ENCODE measurements around the gene KATNBL1. TPM values are rescaled to one million over a fixed set of nuclear protein-coding genes. Genes with fewer than 3 reads are reported as not detected.
"Not testable (repeated sequence)": the region's sequence is repeated elsewhere in the genome, so short reads cannot be mapped to it uniquely, and the experiment has no call there.

The KATNBL1 gene
- total and polyA plus RNA-seq, 9 of the 15 experiments (the other 6 are each of a cell fraction or from before 2014, with no cell fraction given), result 6.6 to 46.0 (median 24.0) TPM

- POLR2A ChIA-PET, result interaction anchor here (1.1 kb wide), 1 partner anchor 10 kb away, joined by 5 read pairs; no protein-coding TSS in a partner anchor
- H4K20me1 ChIP-seq (replicated peaks; ENCODE audit: control insufficient read depth, insufficient read depth, low read length); H3K36me3 ChIP-seq (ENCODE audit: control insufficient read depth, insufficient read depth, low read length); H3K4me1 ChIP-seq (replicated peaks in 1 of 2; ENCODE audit: control insufficient read depth in 2 of 2, insufficient read depth in 2 of 2, low read length in 2 of 2); H3K27me3 ChIP-seq (ENCODE audit: control insufficient read depth in 2 of 2, insufficient read depth in 2 of 2, low read length in 2 of 2); H3K9ac ChIP-seq (ENCODE audit: insufficient read depth in 1 of 2, low read depth in 2 of 2, low read length in 2 of 2); H3K9me1 ChIP-seq (ENCODE audit: control insufficient read depth, insufficient read depth, low read length); H3K79me2 ChIP-seq (ENCODE audit: control insufficient read depth, insufficient read depth, low read length); H3K4me2 ChIP-seq (ENCODE audit: insufficient read depth, low read length); BruUV-seq (replicated peaks); H2AFZ ChIP-seq (ENCODE audit: low read depth, low read length); in situ Hi-C loops (cut with MboI); H3K4me3 ChIP-seq; intact Hi-C loops (cut with micrococcal nuclease); ATAC-seq; H3K9me3 ChIP-seq (replicated peaks; ENCODE audit: control insufficient read depth, insufficient read depth, low read depth, low read length); FAIRE-seq; H3K27ac ChIP-seq (ENCODE audit: extremely low read depth, low read depth, low read length); CTCF ChIA-PET (ENCODE audit: low intra/inter-chr PET ratio); DNase-seq (ENCODE audit: extremely low read depth in 1 of 4, low spot score in 3 of 4): not testable (repeated sequence)
- 11% methylated on average over 2 of the region's 2 CpGs for WGBS (ENCODE audit: insufficient coverage, low coverage, missing lambda C conversion rate)
These were observed 89.5 kb downstream of the KATNBL1 start for GRCh38 chr15:34120420-34120819.

GRCh38 chr15:34119291-34119690 lies 90.6 kb downstream of the KATNBL1 start:
- intact Hi-C loops (cut with micrococcal nuclease), result no loop called here
- no peak overlapping the region for H3K4me2 ChIP-seq (ENCODE audit: insufficient read depth, low read length)
- no peaks in the 10 kb centered on the region for H3K9me3 ChIP-seq (replicated peaks; ENCODE audit: control insufficient read depth, insufficient read depth, low read depth, low read length)
- H3K4me1 ChIP-seq (replicated peaks in 1 of 2; ENCODE audit: control insufficient read depth in 2 of 2, insufficient read depth in 2 of 2, low read length in 2 of 2), result no peaks in the 10 kb centered on the region
- no peak overlapping the region for H2AFZ ChIP-seq (ENCODE audit: low read depth, low read length)
- no peaks in the 10 kb centered on the region for H3K27me3 ChIP-seq (ENCODE audit: control insufficient read depth in 2 of 2, insufficient read depth in 2 of 2, low read length in 2 of 2)
- no peaks in the 10 kb centered on the region for H3K36me3 ChIP-seq (ENCODE audit: control insufficient read depth, insufficient read depth, low read length)
- WGBS (ENCODE audit: insufficient coverage, low coverage, missing lambda C conversion rate), result 52% methylated on average over 4 of the region's 4 CpGs
- H3K79me2 ChIP-seq (ENCODE audit: control insufficient read depth, insufficient read depth, low read length), result no peaks in the 10 kb centered on the region
- FAIRE-seq, result no peak
- CTCF ChIA-PET (ENCODE audit: low intra/inter-chr PET ratio), result no interaction called here
- ATAC-seq, result no peak
- TF ChIP-seq SMARCC2 (IDR thresholded peaks at IDR 0.05; ENCODE audit: low read depth) (no peak), ZNF197 (CRISPR knock-in tag; IDR thresholded peaks at IDR 0.05; ENCODE audit: low read depth) (no peak), PHB (CRISPR knock-in tag; IDR thresholded peaks at IDR 0.05) (no peak), CXXC5 (CRISPR knock-in tag; IDR thresholded peaks at IDR 0.05) (no peak), GTF2B (IDR thresholded peaks at IDR 0.05; ENCODE audit: extremely low read depth, insufficient read length) (no peak), SAP30 (IDR thresholded peaks at IDR 0.05; ENCODE audit: borderline replicate concordance, insufficient read depth, low read depth, low read length, poor library complexity, severe bottlenecking) (no peak), SMAD4 (CRISPR knock-in tag; conservative IDR thresholded peaks at IDR 0.05) (no peak)
- no peak overlapping the region for H3K4me3 ChIP-seq
- H4K20me1 ChIP-seq (replicated peaks; ENCODE audit: control insufficient read depth, insufficient read depth, low read length), result no peaks in the 10 kb centered on the region
- BruUV-seq (replicated peaks), result no TSS peak
- POLR2A ChIA-PET, result interaction anchor here (0.7 to 1.5 kb wide), 2 partner anchors 10 to 18 kb away, joined by 4 to 7 read pairs; partner anchors contain the start of genes EMC7 and PGBD4
- no peak overlapping the region for H3K9ac ChIP-seq (ENCODE audit: insufficient read depth in 1 of 2, low read depth in 2 of 2, low read length in 2 of 2)
- in situ Hi-C loops (cut with MboI), result no loop called here
- DNase-seq (ENCODE audit: extremely low read depth in 1 of 4, low spot score in 3 of 4), result no peak
- H3K27ac ChIP-seq (ENCODE audit: extremely low read depth, low read depth, low read length), result no peak overlapping the region
- H3K9me1 ChIP-seq (ENCODE audit: control insufficient read depth, insufficient read depth, low read length), result no peaks in the 10 kb centered on the region

Measured in K562 (cell line).